ENCODE measurements around the gene IL15.

- TF ChIP-seq CTCF (IDR thresholded peaks at IDR 0.05; ENCODE audit: insufficient read depth, low read length, poor library complexity, severe bottlenecking) (no peak), EZH2phosphoT487 (conservative IDR thresholded peaks at IDR 0.05; ENCODE audit: low read length) (no peak)
These were observed 94.4 kb downstream of the IL15 start for GRCh38 chr4:141730805-141731204.
